ENCODE results near the gene TALDO1. TPM values are rescaled to one million over a fixed set of nuclear protein-coding genes. Genes with fewer than 3 reads are reported as not detected.

TALDO1 gene
- total and polyA plus RNA-seq, 8 donors, result 50.3 to 83.9 (median 74.6) TPM

DNA sequence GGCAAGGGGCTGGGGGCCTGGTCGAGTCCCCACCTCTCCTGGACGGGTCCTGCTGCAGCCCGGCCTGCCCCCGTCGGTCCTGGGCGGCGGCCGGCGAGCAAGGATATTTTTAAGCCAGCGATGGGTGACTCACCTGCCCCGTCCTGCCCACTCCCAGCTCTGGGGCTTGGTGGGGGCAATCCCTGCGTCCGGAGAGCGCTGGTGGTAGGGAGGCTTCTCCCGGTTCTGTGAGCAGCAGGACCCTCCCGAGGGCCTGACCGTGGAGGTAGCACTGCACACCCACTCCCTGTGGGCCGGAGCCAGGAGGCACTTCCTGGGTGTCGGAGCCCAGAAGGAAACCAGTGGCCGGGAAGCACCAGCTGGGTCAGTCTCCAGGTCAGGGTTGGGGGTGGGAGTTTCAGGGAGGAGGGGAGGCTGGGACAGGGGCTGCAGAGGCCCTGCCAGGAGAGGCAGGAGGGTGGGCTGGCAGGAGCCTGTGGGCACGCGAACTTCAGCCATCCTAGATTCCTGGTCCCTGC is 40.8 kb upstream of the TALDO1 start:
- no peaks in the 10 kb centered on the region for H3K27me3 ChIP-seq
- ATAC-seq, result peak; percentile 4 to 11 (median 10)
- no peak for FAIRE-seq
- H3K36me3 ChIP-seq, result peaks cover 0 to 4% (median 0%) of the 10 kb centered on the region in 3 donors
- DNase-seq, result peak; percentile 52 to 86 (median 68)
- intact Hi-C loops (cut with DNase I), result no loop called here
- TF ChIP-seq, protein P1, sequence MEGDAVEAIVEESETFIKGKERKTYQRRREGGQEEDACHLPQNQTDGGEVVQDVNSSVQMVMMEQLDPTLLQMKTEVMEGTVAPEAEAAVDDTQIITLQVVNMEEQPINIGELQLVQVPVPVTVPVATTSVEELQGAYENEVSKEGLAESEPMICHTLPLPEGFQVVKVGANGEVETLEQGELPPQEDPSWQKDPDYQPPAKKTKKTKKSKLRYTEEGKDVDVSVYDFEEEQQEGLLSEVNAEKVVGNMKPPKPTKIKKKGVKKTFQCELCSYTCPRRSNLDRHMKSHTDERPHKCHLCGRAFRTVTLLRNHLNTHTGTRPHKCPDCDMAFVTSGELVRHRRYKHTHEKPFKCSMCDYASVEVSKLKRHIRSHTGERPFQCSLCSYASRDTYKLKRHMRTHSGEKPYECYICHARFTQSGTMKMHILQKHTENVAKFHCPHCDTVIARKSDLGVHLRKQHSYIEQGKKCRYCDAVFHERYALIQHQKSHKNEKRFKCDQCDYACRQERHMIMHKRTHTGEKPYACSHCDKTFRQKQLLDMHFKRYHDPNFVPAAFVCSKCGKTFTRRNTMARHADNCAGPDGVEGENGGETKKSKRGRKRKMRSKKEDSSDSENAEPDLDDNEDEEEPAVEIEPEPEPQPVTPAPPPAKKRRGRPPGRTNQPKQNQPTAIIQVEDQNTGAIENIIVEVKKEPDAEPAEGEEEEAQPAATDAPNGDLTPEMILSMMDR (IDR thresholded peaks at IDR 0.05), result no peak
- no peaks in the 10 kb centered on the region for H3K9me3 ChIP-seq
- WGBS, 2 donors, result 1 to 4% methylated on average over 12 to 22 of the region's 22 CpGs
- peak overlapping the region; percentile 79 to 93 (median 85) for H3K27ac ChIP-seq
- peak overlapping the region; percentile 57 to 85 (median 82) for H3K4me3 ChIP-seq
- peaks cover 24 to 42% (median 31%) of the 10 kb centered on the region in 3 donors for H3K4me1 ChIP-seq

DNA sequence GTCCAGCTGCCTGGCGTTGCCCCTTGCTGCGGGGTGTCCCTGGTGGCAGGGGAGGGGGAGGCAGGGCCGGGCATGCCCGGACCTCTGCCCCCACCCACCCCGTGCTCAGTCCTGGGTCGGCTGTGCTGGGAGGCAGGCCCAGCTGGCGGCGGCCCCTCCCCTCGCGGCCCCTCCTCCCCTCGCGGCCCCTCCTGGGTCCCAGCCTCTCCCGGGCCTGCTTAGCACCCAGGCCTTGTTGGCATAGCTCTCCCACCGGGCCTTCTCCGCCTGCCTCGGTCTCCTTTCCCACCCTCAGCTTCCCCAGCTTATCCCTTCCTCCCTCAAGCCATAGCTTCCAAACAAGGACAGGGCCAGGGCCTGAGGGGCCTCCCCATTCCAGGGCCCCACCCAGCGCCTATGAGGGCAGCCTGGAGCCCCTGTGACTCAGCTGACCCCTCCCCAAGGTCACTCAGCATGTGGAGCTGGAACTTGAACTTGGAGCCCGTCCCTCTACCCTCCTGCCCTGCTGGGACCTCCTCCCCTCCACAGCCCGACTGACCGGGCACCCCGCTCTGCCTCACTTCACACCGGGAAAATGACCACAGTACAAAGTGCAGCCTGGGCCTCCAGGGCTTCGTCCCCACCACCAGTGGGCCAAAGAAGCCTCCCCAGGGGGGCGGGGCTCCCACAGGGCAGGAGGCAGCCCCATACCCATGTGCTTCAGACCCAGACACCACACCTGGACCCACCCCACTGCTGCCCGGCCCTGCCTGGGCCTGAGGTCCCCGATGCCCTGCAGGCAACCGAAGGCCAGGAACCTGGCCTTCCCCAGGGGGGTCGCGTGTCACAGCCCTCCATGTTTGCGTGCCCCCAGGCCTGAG is 40.1 kb upstream of the TALDO1 start:
- H3K27me3 ChIP-seq, result no peaks in the 10 kb centered on the region
- no peak for FAIRE-seq
- 12 to 14% methylated on average over 24 to 30 of the region's 30 CpGs for WGBS, 2 donors
- H3K27ac ChIP-seq, result peak overlapping the region; percentile 79 to 93 (median 85)
- H3K4me1 ChIP-seq, result peaks cover 28 to 40% (median 30%) of the 10 kb centered on the region in 3 donors
- H3K36me3 ChIP-seq, result peaks cover 0 to 2% (median 0%) of the 10 kb centered on the region in 3 donors
- H3K9me3 ChIP-seq, result no peaks in the 10 kb centered on the region
- H3K4me3 ChIP-seq, result peak overlapping the region; percentile 57 to 85 (median 82)
- peak; percentile 22 to 44 (median 29) for ATAC-seq
- DNase-seq, result peak; percentile 47 to 86 (median 64)
- intact Hi-C loops (cut with DNase I), result no loop called here
- TF ChIP-seq, protein P1 (IDR thresholded peaks at IDR 0.05), result no peak

DNA sequence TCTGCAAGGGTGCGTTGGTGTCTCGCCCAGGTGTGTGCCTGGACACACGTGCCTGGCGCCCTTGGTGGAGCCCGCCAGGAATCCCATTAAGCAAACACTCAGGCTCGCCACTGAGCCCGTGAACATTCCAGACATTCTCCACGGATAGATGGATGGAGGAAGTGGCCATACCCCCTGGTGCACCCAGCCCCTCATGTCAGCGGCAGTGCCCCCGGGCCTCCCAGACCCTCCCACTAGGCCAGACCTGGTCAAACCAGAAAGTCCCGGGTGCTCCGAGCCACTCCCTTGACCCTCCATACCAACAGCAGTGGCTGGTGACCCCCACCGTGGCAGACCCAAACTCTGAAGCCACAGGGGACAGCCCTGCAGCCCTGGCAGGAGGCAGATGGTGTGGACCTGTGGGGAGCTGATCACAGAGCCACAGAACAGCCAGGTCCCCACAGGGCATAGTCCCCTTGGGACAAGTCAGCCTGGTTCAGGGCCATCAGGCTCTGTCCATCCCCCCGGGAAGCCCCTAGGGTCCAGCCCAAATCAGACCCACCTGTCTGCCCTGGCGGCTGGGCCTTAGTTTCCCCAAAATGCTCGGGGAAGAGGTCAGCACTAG is 39.3 kb upstream of the TALDO1 start:
- 30 to 31% methylated on average over 16 of the region's 16 CpGs for WGBS, 2 donors
- H3K4me3 ChIP-seq, result peak overlapping the region in 2 of 4 donors; percentile 80 to 85
- DNase-seq (peak in 5 of 6 donors; percentile 61 to 83 (median 65)), FAIRE-seq (no peak), ATAC-seq (peak in 3 of 4 donors; percentile 6 to 12 (median 7))
- intact Hi-C loops (cut with DNase I), result no loop called here
- H3K36me3 ChIP-seq, result no peaks in the 10 kb centered on the region
- TF ChIP-seq, protein P1 (IDR thresholded peaks at IDR 0.05), result no peak
- H3K9me3 ChIP-seq, result no peaks in the 10 kb centered on the region
- H3K4me1 ChIP-seq, result peaks cover 28 to 40% (median 30%) of the 10 kb centered on the region in 3 donors
- no peaks in the 10 kb centered on the region for H3K27me3 ChIP-seq
- peak overlapping the region; percentile 81 to 93 (median 86) for H3K27ac ChIP-seq

DNA sequence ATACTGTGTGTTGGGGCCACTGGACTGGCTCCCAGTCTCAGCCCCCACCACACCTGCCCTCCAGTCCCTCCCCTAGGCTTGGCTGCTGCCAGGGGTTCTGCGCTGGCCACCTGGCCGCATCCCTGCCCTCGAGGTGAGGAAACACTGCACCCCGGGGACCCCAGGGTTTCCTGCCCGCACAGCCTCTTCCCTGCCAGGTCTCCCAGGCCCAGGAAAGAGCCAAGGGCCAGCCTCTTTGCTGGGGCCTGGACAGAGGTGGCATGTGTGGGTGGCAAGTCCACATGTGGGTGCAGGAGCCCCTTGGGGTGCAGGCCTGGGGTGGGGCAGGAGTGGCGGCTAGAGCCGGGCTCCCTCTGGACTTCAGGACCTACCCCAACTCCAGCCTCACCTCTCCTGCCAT is 38.8 kb upstream of the TALDO1 start:
- H3K4me1 ChIP-seq, result peaks cover 25 to 37% (median 32%) of the 10 kb centered on the region in 3 donors
- TF ChIP-seq, protein P1 (IDR thresholded peaks at IDR 0.05), result no peak
- H3K9me3 ChIP-seq, result no peaks in the 10 kb centered on the region
- no peaks in the 10 kb centered on the region for H3K36me3 ChIP-seq
- FAIRE-seq, result no peak
- WGBS, 2 donors, result 62 to 75% methylated on average over 5 to 7 of the region's 7 CpGs
- DNase-seq, result peak in 3 of 6 donors; percentile 18 to 74 (median 51)
- intact Hi-C loops (cut with DNase I), result no loop called here
- ATAC-seq, result no peak
- H3K4me3 ChIP-seq, result peak overlapping the region in 1 of 4 donors; percentile 80
- H3K27ac ChIP-seq, result peak overlapping the region; percentile 81 to 93 (median 86)
- H3K27me3 ChIP-seq, result no peaks in the 10 kb centered on the region

All from pancreas (tissue), 10 donors.